Anterior cingulate cortex (tissue), 58 donors: Measurements from ENCODE around the gene PADI2.
"Not testable (repeated sequence)": the region's sequence is repeated elsewhere in the genome, so short reads cannot be mapped to it uniquely, and the experiment has no call there.

Source experiments
- DNase-seq, 58 donors: peaks; one replicate each; lab custom pipeline; 2025; lab: John Stamatoyannopoulos, UW

The PADI2 gene

DNA sequence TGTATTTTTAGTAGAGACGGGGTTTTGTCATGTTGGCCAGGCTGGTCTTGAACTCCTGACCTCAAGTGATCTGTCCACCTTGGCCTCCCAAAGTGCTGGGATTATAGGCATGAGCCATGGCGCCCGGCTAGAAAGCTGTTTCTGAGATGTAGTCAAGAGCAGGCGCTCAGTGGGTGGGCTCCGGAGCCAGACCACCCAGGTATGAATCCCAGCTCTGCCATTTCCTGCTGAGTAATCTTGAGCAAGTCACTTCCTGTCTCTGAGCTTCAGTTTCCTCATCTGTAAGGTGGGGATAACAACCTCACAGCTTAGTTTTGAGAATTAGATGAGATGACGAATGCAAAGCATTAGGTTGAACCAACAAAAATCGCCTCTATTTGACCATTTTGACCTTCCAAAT lies 56.5 kb downstream of the PADI2 start:
- not testable (repeated sequence) for DNase-seq

DNA sequence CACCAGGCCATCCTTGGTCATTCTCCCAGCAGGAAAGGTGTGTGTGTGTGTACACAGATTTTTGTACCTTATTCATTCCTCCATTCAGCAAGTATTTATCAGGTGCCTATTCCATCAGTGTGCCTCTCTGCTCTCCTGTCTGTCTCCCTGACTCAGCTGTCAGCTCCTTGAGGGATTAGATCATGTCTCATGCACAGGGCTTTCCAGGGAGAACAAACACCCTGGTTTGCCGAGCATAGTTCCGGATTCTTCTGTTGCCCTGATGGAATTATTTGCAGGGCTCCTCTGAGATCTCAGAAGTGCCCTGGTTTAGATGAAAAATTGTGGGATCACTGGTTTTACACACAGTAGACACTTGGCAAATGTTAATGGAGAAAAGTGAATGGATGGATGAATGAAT lies 57.4 kb downstream of the PADI2 start:
- DNase-seq: no peak

DNA sequence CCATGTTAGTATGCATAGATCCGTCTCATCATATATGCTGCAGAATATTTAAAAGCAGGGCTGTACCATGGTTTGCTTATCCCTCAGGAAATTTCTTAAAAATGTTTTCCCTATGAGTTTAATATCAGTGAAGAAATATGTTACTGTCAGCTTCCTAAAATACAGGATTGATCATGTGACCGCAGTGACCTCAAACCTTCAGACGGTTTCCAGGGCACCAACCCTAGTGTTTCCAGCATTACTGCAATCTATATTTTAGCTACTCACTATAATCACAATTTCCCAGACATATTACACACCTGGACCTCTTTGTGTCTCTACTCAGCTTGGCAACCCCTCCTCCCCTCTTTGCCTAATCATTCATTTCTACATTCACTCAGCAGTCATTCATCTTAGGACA lies 57.8 kb downstream of the PADI2 start:
- no peak for DNase-seq

DNA sequence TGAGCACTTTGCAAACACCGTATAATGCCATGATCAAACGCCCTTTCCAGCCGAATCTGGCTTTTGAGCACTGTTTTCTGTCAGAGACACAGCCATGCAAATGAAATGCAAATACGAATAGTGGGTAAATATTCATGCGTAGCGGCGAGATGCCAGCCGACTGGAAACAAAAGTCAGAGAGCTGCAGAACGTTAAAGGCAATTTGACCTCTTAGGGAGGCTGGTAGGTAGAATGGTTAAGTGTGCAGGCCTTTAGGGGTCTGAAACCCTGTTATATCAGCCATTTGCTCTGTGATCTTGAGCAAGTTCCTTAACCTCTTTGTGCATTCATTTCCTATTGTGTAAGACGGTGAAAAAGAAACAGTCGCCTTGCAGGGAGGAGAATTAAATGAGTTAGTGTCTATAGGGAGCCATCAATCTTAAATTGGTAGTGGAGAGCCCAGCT lies 58.9 kb downstream of the PADI2 start:
- peak in 2 of 58 donors; percentile 18 to 57 for DNase-seq

DNA sequence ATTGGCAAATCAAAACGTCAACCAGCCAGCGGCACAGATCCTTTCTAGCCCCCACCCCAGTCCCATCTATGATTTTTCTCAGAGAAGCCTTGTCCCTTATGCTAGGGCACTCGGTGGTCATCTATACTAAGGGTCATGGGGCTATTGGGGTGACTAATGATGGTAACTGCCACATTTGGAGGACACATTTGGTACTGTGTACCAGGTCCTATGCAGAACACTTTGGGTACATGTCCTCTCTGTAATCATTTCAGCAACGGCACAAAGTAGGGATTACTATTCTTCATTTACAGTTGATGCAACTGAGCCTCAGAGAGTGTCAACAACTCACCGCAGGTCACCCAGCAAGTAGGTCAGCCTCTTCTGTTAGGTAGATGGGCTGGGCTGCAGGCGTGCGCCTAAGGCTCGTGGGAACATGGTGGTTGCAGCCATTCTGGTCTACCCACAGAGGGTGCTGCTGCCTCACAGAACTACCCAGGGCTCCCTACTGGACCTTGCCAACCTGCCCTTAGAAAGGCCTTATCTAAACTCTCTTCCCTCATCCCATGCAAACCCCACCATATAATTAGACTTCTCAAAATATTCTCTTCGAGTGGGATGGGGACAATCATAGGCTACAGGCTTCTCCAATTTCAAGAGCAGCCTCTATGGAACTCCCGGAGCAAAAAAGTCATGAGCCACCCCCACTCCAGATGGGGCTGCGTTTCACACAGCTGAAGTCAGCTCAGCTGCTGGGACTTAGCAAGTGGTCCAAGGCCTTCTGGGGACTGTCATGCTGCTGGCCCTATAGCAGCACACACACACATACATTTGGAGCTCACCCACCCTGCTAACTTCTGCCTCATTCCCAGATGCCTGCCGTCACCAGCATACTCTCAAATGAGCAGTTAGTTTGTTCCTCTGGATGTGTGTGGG lies 59.6 kb downstream of the PADI2 start:
- DNase-seq: peak in 54 of 58 donors; percentile 21 to 85 (median 62)

DNA sequence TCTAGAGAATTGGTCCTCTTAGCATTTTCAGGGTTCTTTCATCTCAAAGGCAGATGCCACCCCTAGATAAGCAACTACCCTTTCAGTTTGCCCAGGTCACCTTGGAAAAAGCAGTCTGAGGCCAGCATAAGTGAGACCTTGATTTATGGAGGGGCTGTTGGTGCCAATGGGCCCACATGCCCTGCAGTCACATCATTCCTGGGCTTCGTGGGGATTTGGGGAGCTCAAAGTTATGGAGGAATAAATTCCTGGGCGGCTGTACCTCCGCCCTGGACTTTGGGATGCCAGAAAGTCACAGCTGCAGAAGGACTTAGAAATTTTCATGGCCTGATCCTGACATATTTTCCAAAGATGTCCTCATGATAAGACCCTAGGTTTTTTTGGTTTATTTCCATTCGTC lies 62.7 kb downstream of the PADI2 start:
- no peak for DNase-seq

DNA sequence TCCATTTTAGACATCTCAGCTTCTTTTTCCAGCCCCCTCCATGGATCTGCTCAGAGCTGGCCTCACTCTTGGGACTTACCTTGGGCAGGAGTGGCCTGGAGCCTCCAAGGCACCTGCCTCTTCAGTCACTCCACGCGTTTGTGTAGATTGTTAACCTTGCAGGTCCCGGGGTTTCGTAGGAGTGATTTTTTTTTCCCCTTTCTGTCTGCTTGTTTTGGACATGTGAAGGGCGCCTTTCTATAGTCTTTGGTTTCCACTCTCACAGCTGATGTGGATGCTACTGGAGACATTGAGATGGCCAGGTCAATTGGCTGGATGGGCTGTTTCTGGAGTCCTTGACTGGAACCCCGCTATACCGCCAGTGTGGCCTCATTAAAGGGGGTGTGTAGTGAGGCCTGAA lies 63.5 kb downstream of the PADI2 start:
- no peak for DNase-seq

DNA sequence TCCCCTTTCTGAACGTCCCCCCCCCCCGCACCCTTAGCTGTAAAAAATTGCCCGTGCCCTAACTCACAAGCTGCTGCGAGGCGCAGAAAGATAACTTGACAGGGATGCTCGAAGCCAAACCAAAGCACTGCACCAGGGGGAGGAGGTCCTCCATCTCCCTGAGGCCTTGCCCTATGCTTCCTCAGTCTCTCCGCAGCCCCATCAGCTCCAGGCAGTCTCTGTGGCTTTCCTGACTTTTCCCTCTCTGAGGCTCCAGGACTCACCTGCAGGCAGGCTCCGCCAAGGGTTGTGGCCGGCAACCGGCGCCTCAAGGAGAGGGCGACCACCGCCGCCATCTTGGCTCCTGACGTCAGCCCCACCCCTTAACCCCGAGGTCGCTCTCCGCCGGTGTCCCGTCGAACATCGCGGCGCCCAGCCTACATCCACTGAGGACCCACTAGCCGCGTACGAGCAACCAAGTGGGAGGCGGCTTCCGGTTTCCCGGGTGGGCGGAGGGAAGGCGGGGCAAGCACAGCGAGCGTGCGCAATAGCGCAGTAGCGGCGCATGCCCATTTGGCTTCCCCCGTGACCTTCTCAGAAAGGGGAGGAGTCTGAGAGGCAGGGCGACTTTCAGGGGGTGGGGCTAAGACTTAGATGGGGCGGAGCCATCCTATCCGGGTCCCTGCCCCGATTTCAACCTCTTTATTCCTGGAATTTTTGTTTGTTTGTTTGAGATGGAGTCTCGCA lies 65.4 kb downstream of the PADI2 start, which contains the start of gene SDHB:
Gene SDHB (minus strand): TSS at position 348 of the 726 bp plus-strand sequence. CDS start 13 bp downstream, at position 335.
- DNase-seq: peak; percentile 92 to 99 (median 98)

DNA sequence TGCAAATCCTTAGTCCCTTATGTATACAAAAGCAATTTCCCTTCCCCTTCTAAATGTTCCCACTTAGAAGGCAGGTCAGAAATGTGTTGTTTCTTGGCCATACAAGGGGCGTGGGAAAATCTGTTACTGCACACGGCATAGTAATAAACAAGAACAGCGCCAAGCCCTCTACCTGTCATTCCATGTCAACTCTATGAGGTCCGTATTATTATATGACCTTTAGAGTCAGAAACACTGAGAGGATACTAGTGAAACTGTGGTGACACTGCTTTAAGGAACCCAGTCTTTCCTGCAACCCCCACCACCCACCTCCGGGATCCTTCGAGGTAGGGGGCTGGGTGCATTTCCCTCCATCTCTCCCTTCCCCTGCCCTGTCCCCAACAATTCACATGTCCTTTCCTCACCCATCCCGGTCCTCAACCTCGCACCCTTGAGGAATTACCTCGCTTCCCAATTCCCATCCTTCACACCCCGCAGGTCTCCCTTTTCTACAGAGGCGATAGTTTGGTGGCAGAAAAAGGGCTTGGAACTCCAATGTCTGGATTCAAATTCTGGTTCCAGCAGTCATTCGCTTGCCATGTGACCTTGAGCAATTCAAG lies 66.1 kb downstream of the PADI2 start:
- DNase-seq: no peak

DNA sequence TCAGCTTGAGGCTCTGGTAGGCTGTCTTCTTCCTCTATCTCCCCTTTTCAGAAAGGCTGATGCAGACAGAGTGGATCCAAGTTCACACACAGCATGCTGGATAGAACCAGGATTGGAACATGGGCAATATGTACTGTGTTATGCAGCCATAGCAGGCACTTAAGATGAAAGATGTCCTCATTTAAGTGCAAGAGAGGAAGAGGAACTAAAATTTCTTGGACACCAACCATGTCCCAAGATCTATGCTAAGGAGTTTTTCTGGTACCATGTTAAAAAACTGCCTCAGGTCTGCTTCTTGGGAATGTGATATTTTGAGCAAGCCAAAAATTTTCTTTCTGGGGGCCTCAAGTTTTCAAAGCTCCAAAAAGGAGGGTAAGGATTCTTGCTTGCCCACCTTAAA lies 66.6 kb downstream of the PADI2 start:
- no peak for DNase-seq

DNA sequence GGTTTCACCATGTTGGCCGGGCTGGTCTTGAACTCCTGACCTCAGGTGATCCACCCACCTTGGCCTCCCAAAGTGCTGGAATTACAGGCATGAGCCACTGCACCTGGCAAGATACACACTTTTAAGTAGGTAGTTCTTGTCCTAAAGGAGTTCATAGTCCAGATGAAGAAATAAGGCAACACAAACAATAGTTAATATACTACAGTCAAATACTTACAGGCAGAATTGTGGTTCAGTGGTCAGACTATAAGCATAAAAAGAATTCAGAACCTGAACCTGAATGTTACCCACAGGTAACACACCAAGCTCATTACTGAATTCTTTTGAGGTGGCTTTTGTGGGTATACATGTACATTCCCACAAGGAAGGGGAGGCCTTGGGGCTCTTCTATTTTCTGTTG lies 67.2 kb downstream of the PADI2 start:
- DNase-seq: no peak

DNA sequence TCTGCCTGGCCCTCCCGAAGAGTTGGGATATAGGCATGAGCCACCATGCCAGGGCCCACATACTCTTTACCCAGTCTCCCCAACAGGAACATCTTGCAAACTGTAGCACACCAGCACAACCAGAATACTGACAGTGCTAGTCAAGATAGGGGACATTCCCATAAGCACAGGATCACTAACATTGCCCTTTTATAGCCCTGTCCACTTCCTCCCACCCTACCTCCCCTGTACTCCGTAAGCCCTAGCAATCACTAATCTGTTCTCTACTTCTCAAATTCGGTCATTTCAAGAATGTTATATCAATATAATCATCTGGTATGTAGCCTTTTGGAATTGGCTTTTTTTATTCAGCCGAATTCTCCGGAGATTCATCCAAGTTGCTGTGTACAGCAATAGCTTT lies 71.3 kb downstream of the PADI2 start:
- no peak for DNase-seq

DNA sequence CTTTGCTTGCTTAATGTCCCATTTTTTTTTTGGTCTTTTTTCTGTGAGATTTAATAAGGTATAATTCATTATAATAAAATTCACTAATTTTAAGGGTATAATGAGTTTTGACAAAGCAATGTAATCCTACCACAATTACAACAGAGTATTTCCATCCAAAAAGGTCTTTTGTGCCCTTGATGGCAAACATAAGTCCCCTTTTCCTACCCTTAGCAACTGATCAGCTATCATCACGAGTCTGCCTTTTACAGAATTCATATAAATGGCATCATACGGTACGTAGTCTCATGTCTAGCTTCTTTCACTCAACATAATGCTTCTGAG lies 73.0 kb downstream of the PADI2 start:
- no peak for DNase-seq

DNA sequence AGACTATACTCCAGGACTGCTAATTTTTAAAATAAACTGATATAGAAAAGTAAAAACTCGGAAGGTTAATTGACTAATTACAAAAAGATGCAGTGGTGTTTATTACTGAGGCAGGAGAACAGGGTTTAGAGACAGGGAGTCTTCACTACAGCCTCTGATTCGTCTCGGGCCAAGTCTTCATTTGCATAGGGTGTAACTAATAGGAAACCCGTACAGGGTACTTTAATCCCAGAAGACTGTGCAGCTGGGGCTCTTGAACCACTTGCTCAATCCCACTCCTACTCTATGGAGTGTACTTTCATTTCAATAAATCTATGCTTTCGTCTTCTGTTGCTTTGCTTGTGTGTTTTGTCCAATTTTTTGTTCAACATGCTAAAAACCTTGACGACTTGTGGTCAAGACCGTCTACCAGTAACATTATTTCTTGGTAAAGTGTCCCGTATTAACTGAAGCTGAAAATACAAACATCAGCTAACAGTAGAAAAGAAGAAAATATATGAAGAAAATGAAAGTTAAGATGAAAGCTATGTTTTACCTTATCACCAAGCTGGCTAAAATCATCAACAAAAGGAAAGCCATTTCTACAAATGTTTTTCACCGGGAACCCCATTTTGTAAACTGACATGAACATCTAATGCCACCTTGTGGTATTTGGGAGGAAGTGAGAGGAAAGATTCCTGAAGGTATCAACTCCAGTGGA lies 73.5 kb downstream of the PADI2 start:
- DNase-seq: peak in 2 of 58 donors; percentile 55 to 64

DNA sequence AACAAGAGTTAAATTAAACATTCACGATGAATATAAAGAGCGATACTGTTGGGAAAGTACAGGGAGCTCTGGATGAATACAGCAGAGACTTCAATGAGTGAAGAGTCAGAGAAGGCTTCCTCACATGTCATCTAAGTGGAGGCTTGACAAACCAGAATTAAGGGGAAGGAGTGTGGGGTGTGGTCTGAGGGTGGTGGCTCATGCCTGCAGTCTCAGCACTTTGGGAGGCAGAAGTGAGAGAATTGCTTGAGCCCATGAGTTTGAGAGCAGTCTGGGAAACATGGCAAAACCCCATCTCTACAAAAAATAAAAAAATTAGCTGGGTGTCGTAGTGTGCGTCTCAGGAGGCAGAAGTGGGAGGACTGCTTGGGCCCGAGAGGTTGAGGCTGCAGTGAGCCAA lies 74.1 kb downstream of the PADI2 start:
- no peak for DNase-seq

DNA sequence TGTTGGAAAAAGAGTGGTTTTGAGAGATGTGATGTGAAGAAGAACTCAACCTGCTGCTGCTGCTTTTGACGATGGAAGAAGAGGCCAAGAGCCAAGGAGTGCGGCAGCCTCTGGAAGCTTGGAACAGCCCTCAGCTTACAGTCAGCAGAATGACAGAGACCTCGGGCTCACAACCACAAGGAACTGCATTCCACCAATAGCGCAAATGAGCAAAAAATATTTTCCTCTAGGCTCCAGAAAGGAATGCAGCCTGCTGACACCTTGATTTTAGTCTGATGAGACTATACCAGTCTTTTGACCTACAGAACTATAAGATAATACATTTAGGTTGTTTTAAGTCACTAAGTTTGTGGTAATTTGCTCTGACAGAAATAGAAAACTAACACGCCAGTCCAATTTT lies 75.6 kb downstream of the PADI2 start:
- DNase-seq: no peak

DNA sequence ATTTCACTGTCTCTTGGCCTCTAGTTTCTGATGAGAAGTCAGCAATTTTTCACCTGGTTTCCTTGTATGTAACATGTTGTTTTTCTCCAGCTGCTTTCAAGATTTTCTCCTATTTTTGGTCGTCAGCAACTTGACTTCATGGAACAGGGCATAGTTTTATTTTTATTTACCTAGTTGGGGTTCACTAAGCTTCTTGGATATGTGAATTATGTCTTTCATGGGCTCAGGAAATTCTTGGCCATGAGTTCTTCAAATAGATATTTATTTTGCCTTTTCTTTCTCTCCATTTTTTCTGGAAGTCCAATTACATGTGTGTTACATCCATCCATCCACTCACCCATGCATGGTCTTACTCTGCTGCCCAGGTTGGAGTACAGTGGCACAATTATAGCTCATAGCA lies 79.1 kb downstream of the PADI2 start:
- DNase-seq: no peak

DNA sequence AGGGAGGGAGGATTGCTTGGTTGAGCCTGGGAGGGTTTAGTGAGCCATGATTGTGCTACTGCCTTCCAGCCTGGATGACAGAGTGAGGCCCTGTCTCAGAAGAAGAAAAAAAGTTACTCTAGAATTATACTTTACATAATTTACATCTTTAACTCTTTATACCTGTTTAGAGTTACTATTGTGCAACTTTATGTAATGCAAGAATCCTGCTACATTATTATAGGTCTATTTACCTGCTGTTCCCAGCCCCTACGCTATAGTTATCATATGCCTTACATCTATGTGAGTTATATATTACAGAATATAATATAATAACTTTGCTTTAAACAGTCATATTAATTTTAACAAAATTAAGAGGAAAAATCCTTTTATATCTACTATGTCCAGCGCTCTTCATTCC lies 79.7 kb downstream of the PADI2 start:
- no peak for DNase-seq

DNA sequence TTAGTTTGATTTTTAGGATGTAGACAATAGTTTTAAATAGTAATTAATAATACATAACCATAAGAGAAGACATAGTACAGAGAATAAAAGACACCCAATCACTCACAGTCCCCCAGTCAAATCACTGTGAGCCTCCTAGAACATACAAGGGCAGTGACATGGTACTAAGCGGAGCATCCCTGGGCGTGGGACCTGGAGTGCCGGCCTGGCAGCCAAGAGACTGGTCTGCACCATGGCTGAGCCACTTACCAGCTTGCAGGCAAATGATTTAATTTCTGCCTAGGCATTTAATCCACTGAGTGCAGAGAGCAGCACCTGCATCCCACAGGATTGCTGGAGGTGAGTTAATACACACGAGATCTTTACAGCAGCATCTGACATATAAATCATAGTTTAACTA lies 85.8 kb downstream of the PADI2 start:
- DNase-seq: no peak

DNA sequence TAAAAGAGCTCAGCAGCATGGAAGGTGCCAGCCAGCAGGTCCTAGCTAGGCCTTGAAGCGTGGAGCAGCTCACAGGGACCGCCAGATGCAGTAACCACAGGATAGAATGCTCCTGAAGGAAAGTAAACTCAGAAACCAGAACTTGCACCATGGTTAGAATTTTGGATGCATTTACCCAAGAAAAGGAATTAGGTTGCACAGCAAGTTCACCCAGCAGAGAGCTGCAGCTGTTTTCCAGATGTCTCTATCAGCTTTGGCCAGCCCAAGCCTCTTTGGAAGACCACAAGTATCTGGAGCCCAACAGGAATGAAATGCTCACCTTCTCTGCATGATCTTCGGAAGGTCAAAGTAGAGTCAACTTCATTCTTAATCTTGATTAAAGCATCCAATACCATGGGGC lies 86.5 kb downstream of the PADI2 start:
- no peak for DNase-seq

DNA sequence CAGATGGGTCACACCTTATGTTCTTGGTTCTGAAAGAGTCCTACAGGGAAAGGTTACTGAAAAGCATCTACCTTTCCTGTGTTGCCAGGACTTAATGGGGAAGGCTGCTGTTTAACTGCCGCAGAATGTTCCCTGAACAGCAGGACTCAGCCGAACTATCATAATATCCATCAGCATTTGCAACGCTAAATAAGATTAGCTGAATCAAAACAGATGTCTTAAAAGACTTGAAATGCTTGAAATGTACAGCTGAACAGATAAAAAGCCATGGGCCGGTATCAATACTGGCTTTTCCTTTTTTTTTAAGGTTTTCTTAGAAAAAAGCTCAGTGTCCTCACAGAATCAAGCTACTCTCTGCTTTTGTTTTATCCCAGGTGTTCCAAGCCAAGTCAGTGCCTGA lies 87.8 kb downstream of the PADI2 start:
- no peak for DNase-seq
